ENCODE results near the gene PKIG. TPM values are rescaled to one million over a fixed set of nuclear protein-coding genes. Genes with fewer than 3 reads are reported as not detected.
"Not testable (repeated sequence)": the region's sequence is repeated elsewhere in the genome, so short reads cannot be mapped to it uniquely, and the experiment has no call there.

Gene PKIG
- total RNA-seq, 2 donors from 2014 or later, result 237 to 268 TPM

- Histone ChIP-seq H3K4me3 (peak within 1 kb of the TSS; percentile 70 to 85), H3K36me3 (no peaks in the 10 kb centered on the region), H3K27ac (peak within 1 kb of the TSS; percentile 85 to 87), H3K27me3 (no peaks in the 10 kb centered on the region), H3K9me3 (no peaks in the 10 kb centered on the region), H3K4me1 (peaks cover 0 to 44% of the 10 kb centered on the region in 2 donors)
- peak; percentile 73 for DNase-seq (ENCODE audit: low spot score)
- peak in 1 of 2 donors; percentile 26 for TF ChIP-seq CTCF (IDR thresholded peaks at IDR 0.05)
Measured at GRCh38 chr20:44651684-44652423, 69.5 kb downstream of the PKIG start, which contains the start of gene ADA. TSS of gene ADA (minus strand) at chr20:44651699. CDS start at chr20:44651607, 92 bp downstream.

GRCh38 chr20:44653546-44653945, 71.2 kb downstream of the PKIG start:
- no peaks in the 10 kb centered on the region for H3K36me3 ChIP-seq
- H3K27me3 ChIP-seq, result no peaks in the 10 kb centered on the region
- TF ChIP-seq CTCF (IDR thresholded peaks at IDR 0.05), result no peak
- no peak overlapping the region for H3K27ac ChIP-seq
- H3K9me3 ChIP-seq, result no peaks in the 10 kb centered on the region
- peaks cover 0 to 33% of the 10 kb centered on the region in 2 donors for H3K4me1 ChIP-seq
- H3K4me3 ChIP-seq, result no peak overlapping the region
- no peak for DNase-seq (ENCODE audit: low spot score)

- H3K36me3 ChIP-seq; H3K27me3 ChIP-seq; DNase-seq (ENCODE audit: low spot score); H3K4me3 ChIP-seq; H3K27ac ChIP-seq; H3K9me3 ChIP-seq: not testable (repeated sequence)
- H3K4me1 ChIP-seq, result peaks cover 0 to 26% of the 10 kb centered on the region in 2 donors
Measured at GRCh38 chr20:44654210-44654609, 71.8 kb downstream of the PKIG start.

GRCh38 chr20:44656448-44656847, 74.1 kb downstream of the PKIG start:
- H3K9me3 ChIP-seq, result no peaks in the 10 kb centered on the region
- H3K27me3 ChIP-seq, result no peaks in the 10 kb centered on the region
- no peak for DNase-seq (ENCODE audit: low spot score)
- no peaks in the 10 kb centered on the region for H3K36me3 ChIP-seq
- no peak overlapping the region for H3K4me3 ChIP-seq
- H3K27ac ChIP-seq, result no peak overlapping the region
- TF ChIP-seq CTCF (IDR thresholded peaks at IDR 0.05), result no peak
- peaks cover 0 to 7% of the 10 kb centered on the region in 2 donors for H3K4me1 ChIP-seq

- Histone ChIP-seq H3K27me3 (no peaks in the 10 kb centered on the region), H3K27ac (no peak overlapping the region), H3K36me3 (no peaks in the 10 kb centered on the region), H3K4me1 (peaks cover 0 to 5% of the 10 kb centered on the region in 2 donors), H3K9me3 (no peaks in the 10 kb centered on the region), H3K4me3 (no peak overlapping the region)
- no peak for DNase-seq (ENCODE audit: low spot score)
- no peak for TF ChIP-seq CTCF (IDR thresholded peaks at IDR 0.05)
Measured at GRCh38 chr20:44657875-44658274, 75.5 kb downstream of the PKIG start.

- Histone ChIP-seq H3K9me3 (no peaks in the 10 kb centered on the region), H3K4me1 (no peaks in the 10 kb centered on the region), H3K27ac (no peak overlapping the region), H3K4me3 (no peak overlapping the region), H3K36me3 (no peaks in the 10 kb centered on the region), H3K27me3 (no peaks in the 10 kb centered on the region)
- no peak for DNase-seq (ENCODE audit: low spot score)
- no peak for TF ChIP-seq CTCF (IDR thresholded peaks at IDR 0.05)
Measured at GRCh38 chr20:44658810-44659209, 76.4 kb downstream of the PKIG start.

All from right atrium auricular region (tissue), 2 donors.